Pulmonary artery endothelial cell (primary cell): ENCODE measurements around the gene KIT. TPM values are rescaled to one million over a fixed set of nuclear protein-coding genes. Genes with fewer than 3 reads are reported as not detected.

Experiments
- DNase-seq: peaks from one replicate; pipeline ENCODE4 v3.0.0-alpha.2; 2011; ENCODE audit warnings: low read depth, low spot score
- total RNA-seq: library from RNA; depleted of rRNA; stranded (reverse); fragments of >200 nt; gene quantifications from 2 replicates; pipeline ENCODE4 v1.2.3, GENCODE V29; 2014

The KIT gene
- total RNA-seq, 1 donor from 2014 or later: 41.7 TPM

- DNase-seq: no peak
Measured at GRCh38 chr4:54743562-54743961, 85.8 kb downstream of the KIT start.

DNA sequence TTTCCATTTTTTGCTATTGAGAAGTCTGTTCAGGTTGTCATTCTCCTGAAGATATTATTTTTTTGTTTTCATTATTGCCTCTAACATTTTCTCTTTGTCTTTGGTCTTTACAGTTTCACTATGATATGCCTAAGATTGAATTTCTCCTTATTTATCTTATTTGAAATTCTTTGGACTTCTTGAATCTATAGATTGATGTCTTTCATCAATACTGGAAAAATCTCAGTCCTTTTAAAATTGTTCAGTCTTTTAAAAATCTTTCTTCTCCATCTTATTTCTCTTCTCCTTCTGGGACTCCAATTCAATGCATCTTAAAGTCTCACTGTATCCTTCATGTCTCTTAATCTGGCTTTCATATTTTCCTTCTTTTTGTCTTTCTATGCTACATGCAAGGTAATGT is 86.7 kb downstream of the KIT start:
- no peak for DNase-seq

DNA sequence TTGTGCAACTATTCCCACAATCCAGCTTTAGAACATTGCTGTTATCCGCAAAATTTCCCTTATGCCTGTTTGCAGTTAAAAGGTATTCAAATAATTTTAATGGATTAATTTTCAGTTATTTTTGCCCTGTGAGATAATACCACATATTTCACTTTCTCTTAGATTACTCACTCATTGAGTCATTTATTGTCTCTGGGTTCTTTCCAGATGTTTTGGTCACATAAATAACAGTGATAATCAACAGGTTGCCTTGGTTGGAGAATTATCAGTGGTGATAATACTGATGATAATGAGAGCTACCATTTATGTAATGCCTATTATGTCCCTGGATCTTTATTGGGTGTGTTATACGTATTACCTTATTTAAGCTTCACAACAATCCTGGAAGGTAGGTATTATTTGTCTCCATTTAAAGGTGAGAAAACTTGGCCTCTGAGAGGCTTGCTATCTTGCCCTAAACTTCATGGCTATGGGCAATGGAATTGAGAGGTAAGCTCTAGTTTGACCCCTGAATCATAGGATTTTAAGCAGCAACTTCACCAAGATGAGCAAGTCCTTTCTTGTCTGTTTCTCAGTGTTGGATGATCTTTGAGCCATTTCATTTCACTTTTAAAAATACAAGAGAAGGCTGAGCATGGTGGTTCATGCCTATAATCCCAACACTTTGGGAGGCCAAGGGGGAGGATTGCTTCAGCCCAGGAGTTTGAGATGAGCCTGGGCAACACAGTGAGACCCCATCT is 87.4 kb downstream of the KIT start:
- no peak for DNase-seq

DNA sequence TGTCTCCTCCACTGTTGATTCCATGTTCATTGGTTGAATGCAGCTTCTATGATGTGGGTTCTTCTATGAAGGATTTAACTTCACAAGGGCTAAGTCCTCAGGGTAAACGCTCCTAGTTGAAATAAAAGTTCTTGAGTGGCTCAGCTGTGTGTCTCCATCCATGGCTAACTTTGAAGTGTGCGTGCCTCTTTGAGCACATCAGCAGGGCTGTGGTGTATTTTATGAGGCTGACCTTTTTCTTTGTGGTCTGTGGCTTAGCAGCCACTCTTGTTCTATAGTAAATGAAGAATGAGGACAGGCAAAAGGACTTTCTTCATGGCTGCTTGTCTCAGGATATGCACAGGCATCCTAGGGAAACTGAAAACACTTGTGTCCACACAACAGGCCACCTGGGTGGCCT is 88.5 kb downstream of the KIT start:
- no peak for DNase-seq

- no peak for DNase-seq
Measured at GRCh38 chr4:54750341-54750740, 92.6 kb downstream of the KIT start.

GRCh38 chr4:54754394-54754793 is 96.6 kb downstream of the KIT start:
- DNase-seq: no peak

DNA sequence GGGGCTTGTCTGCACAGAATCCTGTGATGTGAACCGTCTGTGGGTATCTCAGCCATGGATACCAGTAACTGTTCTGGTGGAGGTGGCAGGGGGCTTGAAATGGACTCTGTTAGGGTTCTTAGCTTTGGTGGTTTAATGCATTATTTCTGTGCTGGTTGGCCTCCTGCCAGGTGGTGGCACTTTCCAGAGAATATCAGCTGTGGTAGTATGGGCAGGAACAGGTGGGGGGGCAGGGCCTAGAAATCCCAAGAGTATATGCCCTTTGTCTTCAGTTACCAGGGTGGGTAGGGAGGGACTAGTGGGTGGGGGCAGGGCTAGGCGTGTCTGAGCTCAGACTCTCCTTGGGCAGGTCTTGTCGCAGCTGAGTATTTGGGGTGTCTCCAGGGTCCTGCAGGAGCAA is 106.7 kb downstream of the KIT start:
- DNase-seq: no peak

DNA sequence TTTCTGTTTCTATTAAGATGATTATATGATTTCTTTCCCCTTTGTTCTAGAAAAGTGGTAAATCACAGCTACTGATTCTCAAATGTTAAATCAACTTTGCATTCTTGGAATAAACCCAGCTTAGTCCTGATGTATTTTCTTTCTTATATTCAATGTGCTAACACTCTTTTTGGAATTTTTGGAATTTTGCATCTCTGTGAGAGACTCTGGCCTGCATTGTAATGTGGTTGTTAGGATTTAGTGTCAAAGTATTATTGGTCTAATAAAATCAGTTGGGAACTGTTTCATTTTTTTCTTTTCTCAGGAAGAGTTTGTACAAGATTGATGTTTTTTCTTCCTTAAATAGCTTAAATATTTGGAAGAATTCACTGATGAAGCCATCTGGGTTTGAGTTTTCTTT is 109.6 kb downstream of the KIT start:
- DNase-seq: no peak

GRCh38 chr4:54773022-54773421 is 115.3 kb downstream of the KIT start:
- DNase-seq: no peak

DNA sequence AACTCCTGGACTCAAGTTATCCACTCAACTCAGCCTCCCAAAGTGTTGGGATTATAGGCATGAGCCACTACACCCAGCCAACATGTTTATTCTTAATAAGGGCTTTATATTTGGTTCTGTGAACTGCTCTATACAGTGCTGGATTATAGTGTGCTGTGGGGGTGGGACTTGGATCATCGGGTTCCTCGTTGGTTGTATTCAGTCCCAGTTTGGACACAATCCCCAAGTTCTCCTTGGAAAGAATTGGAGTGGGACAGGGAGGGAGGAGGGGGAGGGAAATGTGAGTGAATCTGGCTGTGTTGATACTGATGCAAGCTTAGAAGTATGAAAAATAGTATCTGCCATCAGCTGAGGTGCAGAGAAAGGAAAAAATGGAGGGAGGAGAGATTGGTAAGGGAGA is 121.3 kb downstream of the KIT start:
- DNase-seq: no peak

DNA sequence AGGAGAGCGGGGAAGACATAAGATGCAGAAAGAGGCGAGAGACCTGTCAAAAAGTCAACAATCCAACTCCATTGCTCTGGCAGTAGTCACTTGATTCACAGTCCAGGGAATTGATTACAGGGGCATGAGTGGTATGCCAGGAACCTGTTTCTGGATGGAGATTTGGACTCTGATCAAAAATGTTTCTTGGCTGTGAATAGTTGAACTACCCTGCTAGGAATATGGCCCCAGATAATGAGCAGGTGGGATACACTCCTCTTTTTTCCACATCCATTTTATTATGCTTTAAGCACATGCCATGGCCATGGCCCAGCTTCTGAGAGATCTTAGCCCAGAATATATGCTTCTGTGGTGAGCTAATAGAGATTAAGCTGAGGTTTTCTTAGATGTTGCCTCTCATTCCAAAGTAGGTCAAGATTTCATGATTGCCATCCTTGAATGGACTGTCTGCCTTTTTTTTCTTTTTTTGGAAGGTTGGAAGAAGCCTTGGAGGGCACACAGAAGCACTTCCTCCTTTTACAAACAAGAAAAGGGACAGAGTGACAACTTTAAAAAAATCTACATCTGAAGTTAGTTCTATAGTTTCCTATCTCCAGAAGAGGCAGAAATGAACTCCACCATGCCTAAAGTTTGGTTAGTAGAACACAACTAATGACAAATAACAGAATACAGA is 121.9 kb downstream of the KIT start:
- DNase-seq: no peak

DNA sequence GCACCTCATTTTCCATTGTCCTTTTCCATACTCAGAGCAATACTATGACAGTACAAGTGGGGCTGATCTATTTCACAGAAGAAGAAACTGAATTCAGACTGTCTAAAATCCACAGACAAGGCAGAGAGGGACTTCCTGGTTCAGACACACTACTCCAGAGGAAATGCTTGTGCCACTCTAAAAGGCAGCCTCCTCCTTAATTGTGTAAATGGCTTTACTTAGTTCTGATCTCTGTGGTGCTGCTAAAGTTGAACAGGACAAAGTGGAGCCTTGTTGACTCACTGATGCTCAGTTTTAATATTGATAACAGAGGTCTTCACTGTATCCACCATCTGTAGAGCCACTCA is 122.4 kb downstream of the KIT start:
- no peak for DNase-seq

DNA sequence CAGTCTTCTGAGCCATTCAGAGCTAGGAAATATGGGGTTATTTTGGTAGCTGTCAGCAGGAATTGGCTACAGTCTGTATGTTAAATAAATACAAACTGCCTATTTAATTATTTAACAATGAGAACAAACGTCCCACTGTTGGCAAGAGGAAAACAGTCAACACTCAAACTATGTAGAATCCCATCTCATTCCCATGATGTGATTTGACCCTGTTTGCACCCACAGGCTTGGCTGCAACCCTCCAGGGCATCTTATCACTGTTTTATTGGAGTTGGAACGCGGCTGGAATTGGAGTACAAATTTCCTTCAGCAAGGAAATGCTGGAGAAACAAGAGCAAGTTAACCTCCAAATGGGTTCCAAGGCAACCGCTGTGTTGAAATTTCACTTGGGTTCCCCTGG is 124.0 kb downstream of the KIT start:
- DNase-seq: no peak

DNA sequence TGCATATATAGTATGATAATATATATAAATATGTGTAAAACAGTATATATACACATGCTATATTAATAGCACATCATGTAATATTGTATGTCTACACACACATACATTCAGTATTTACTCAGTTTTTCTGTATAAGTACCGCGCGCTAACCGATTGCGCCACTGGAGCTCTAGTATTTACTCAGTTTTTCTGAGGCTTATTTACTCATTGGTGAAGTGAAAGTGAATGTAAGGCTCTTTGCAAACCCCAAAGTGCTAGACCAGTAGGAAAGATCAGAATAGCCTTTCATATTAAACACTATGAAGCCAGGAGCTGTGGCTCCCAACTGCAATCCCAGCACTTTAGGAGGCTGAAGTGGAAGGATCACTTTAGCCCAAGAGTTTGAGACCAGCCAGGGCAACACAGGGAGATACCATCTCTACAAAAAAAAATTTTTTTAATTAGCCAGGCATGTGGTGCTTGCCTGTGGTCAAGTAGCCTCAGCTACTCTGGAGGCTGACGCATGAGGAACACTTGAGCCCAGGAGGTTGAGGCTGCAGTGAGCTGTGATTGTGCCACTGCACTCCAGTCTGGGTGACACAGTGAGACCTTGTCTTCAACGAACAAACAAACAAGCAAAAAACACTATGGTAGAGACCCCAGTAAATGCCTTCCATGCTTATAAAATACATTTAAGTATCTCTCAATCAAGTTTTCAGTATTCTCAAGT is 125.8 kb downstream of the KIT start:
- DNase-seq: no peak

DNA sequence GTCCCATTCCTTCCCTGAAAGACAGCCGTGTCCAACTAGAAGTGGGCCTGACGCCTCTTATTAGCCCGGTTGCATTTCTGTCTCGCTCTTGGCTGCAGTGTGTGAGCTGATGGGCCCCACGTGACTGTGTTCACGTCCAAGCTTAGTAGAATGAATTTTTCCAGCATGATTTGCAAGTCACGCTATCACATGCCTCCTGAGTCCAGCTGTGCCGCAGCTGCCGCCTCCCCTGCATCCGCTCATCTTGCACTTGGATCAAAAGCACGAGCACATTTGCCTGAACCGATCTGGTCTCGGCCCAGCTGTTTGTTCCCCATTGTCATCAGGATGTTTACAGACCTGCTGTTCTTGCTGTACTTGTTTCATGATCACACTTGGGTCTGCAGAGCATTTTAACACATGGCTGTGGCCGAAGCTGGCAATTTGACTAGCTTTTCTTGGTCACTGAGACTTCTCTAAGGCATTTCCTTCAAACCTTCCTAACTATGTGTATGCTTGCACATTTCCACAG is 126.5 kb downstream of the KIT start:
- DNase-seq: no peak
